ENCODE results near the gene USP20. TPM values are rescaled to one million over a fixed set of nuclear protein-coding genes. Genes with fewer than 3 reads are reported as not detected.

Gene USP20
- polyA plus RNA-seq, 1 of the 3 experiments (the other 2 are of a cell fraction), result 22.5 TPM

GRCh38 chr9:129852579-129852978 lies 17.3 kb downstream of the USP20 start:
- H3K79me2 ChIP-seq (ENCODE audit: insufficient read depth), result no peaks in the 10 kb centered on the region
- TF ChIP-seq TEAD4 (IDR thresholded peaks at IDR 0.05; ENCODE audit: borderline replicate concordance, insufficient read depth) (no peak), CTCF (IDR thresholded peaks at IDR 0.05) (no peak), SIN3A (IDR thresholded peaks at IDR 0.05; ENCODE audit: borderline replicate concordance, low read depth, low read length) (no peak), PBX3 (IDR thresholded peaks at IDR 0.05) (no peak), GATA2 (CRISPR knock-in tag; IDR thresholded peaks at IDR 0.05) (no peak), FOSL2 (IDR thresholded peaks at IDR 0.05; ENCODE audit: borderline replicate concordance, low read depth) (no peak), NRF1 (IDR thresholded peaks at IDR 0.05; ENCODE audit: low read depth, low read length) (no peak), JUND (IDR thresholded peaks at IDR 0.05) (no peak), CHD2 (IDR thresholded peaks at IDR 0.05; ENCODE audit: low read length, partially characterized antibody) (peak; percentile 25), EP300 (IDR thresholded peaks at IDR 0.05; ENCODE audit: borderline replicate concordance in 1 of 2, low read depth in 1 of 2, low read length in 1 of 2) (peak in 1 of 2 experiments; percentile 68; a peak in 1 of 4 replicates), RCOR1 (IDR thresholded peaks at IDR 0.05; ENCODE audit: low read length) (peak; percentile 64; the same call in 1 of the 2 replicates), REST (IDR thresholded peaks at IDR 0.05; ENCODE audit: low read depth, low read length) (no peak), MEF2A (IDR thresholded peaks at IDR 0.05; ENCODE audit: borderline replicate concordance, low read depth) (no peak), GABPA (IDR thresholded peaks at IDR 0.05; ENCODE audit: low read depth) (no peak), RAD21 (IDR thresholded peaks at IDR 0.05; ENCODE audit: low read length) (peak; percentile 17; the same call in 1 of the 2 replicates)
- TF ChIP-seq, protein P1, sequence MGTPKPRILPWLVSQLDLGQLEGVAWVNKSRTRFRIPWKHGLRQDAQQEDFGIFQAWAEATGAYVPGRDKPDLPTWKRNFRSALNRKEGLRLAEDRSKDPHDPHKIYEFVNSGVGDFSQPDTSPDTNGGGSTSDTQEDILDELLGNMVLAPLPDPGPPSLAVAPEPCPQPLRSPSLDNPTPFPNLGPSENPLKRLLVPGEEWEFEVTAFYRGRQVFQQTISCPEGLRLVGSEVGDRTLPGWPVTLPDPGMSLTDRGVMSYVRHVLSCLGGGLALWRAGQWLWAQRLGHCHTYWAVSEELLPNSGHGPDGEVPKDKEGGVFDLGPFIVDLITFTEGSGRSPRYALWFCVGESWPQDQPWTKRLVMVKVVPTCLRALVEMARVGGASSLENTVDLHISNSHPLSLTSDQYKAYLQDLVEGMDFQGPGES (IDR thresholded peaks at IDR 0.05; ENCODE audit: low read depth, low read length), result no peak
- no peaks in the 10 kb centered on the region for H3K9me3 ChIP-seq
- ChIA-PET CTCF (interaction anchor here (1.4 kb wide), 1 partner anchor 14 kb away, joined by 4 read pairs; no protein-coding TSS in a partner anchor), POLR2A (interaction anchor here (0.8 to 1.0 kb wide), 4 partner anchors 8 to 18 kb away, joined by 3 to 4 read pairs (median 3); partner anchors contain the start of gene C9orf78)
- DNase-seq, result peak; percentile 63
- 48% methylated on average over 2 of the region's 5 CpGs for WGBS (ENCODE audit: low lambda C conversion rate)
- no peaks in the 10 kb centered on the region for H3K27me3 ChIP-seq (ENCODE audit: insufficient read depth)
- no peak overlapping the region for H3K4me2 ChIP-seq
- peaks cover 3% of the 10 kb centered on the region for H3F3A ChIP-seq (replicated peaks; ENCODE audit: insufficient read depth)
- peaks cover 0 to 38% of the 10 kb centered on the region in 2 experiments; a peak in 2 of 4 replicates for H3K4me1 ChIP-seq (ENCODE audit: control insufficient read depth in 1 of 2, insufficient read depth in 2 of 2, low read depth in 1 of 2, low read length in 1 of 2)
- no peaks in the 10 kb centered on the region for H3K9me2 ChIP-seq
- H3K27ac ChIP-seq (ENCODE audit: low read depth in 2 of 2, low read length in 1 of 2), result peak overlapping the region in 1 of 2 experiments; percentile 96; a peak in 2 of 4 replicates
- no peaks in the 10 kb centered on the region for H4K20me1 ChIP-seq (ENCODE audit: insufficient read depth)
- H2AFZ ChIP-seq (ENCODE audit: low read depth), result no peak overlapping the region
- no peak overlapping the region for H3K4me3 ChIP-seq (ENCODE audit: low read depth in 2 of 2, low read length in 1 of 2)
- H3K9ac ChIP-seq, result no peak overlapping the region
- H3K36me3 ChIP-seq (replicated peaks in 1 of 2; ENCODE audit: control insufficient read depth in 1 of 2, insufficient read depth in 2 of 2, low read length in 1 of 2), result peaks cover 10 to 56% of the 10 kb centered on the region in 2 experiments
